GF-D8 (cell line): Measurements from ENCODE around the gene MOAP1.
"Not testable (repeated sequence)": the region's sequence is repeated elsewhere in the genome, so short reads cannot be mapped to it uniquely, and the experiment has no call there.

Experiments used
- DNase-seq: peaks from one replicate; lab custom pipeline; 2025; lab: John Stamatoyannopoulos, UW

The MOAP1 gene, protein sequence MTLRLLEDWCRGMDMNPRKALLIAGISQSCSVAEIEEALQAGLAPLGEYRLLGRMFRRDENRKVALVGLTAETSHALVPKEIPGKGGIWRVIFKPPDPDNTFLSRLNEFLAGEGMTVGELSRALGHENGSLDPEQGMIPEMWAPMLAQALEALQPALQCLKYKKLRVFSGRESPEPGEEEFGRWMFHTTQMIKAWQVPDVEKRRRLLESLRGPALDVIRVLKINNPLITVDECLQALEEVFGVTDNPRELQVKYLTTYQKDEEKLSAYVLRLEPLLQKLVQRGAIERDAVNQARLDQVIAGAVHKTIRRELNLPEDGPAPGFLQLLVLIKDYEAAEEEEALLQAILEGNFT

GRCh38 chr14:93184391-93185348, at the start of gene MOAP1, which contains the start of gene LYSET:
MOAP1 (minus strand) TSS chr14:93184897; CDS start chr14:93184242, 655 bp downstream.
LYSET (plus strand) TSS chr14:93185317; CDS start chr14:93185406, 89 bp downstream.
- DNase-seq, result peak; percentile 37

GRCh38 chr14:93233078-93233477, 48.4 kb upstream of the MOAP1 start:
- not testable (repeated sequence) for DNase-seq

- no peak for DNase-seq
Measured at GRCh38 chr14:93232159-93232558, 47.5 kb upstream of the MOAP1 start.

- DNase-seq, result no peak
Measured at GRCh38 chr14:93231129-93231979, 46.7 kb upstream of the MOAP1 start.

GRCh38 chr14:93230539-93230938, 45.8 kb upstream of the MOAP1 start:
- no peak for DNase-seq

DNA sequence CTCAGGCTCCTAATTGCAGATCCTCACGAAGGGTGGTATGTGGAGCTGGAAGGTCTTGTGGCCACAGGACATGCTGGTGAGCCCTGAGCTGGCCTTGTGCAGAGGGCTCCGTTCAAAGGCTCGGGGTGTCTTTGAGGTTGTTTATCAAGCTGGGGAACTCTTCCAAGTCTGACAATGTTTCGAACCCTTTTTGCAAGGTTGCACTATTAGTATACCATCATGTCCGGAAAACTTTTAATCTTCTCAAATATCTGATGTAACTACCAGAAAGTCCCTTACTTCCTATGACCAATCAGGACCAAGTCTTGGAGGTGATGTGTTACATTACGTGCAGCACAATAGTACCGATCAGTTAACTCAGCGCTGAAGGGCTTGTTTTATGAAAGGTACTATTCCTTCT, 43.9 kb upstream of the MOAP1 start:
- DNase-seq, result no peak

DNA sequence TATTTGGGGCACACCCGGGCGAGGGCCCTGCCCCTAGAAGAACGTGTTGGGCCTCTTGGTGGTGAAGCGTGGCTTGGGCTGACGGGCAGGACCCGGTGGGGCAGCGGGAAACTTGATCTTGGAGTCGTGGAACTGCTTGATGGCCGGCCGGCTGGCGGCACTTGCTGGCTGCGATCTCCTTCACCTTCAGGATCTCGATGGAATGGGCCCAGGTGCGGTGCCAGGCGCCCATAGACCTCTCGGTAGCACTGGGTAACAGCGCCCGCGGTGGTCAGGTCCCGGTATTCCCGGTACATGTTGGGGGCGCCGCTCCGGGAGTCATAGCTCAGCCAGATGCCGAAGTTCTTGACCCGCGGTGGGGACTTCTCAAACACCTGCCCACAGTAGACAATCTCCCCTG, 38.9 kb upstream of the MOAP1 start:
- no peak for DNase-seq

DNA sequence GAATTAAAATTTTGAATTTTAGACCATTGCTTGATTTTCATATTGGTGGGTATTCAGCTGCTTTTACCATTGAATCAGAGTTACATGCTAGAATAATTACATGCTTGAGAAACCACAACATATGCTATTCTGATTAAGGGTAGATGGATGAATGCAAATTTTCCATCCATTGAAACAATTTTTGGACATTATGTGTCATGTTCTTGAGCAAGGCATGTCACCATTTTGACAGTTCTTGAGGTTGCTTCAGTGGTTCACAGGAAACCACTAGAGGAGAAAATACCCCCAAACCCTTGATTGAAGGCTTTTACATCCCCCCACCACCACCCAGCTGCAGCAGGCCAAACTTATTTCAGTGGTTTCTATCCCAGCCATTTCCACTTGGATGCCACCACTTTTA, 35.8 kb upstream of the MOAP1 start:
- no peak for DNase-seq

DNA sequence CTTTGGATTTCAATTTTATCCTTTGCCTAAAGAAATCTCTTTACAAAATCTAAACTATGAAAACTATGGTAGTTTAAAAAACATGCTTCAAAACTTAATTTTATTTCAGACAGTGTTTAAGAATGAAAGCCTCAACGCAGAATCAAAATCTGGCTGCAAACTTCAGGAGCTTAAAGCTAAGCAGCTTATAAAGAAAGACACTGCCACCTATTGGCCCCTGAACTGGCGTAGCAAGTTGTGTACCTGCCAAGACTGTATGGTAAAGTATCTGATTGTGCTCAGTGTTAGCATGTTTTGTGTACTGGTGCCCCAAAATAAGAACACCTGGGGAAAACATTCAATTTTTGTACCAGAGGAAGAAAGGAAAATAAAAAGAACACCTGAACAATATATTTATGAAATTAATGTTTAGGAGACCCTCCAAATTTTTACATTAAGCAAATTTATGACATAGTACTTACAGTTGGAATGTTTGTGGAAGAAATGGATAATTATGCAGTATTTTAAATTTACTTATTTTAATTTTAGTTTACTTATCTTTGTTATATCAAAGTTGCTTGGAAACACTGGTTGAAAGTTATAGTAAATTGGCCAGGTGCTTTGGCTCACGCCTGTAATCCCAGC, 34.5 kb upstream of the MOAP1 start:
- DNase-seq, result peak; percentile 16

- DNase-seq, result no peak
Measured at GRCh38 chr14:93214598-93214997, 29.9 kb upstream of the MOAP1 start.

DNA sequence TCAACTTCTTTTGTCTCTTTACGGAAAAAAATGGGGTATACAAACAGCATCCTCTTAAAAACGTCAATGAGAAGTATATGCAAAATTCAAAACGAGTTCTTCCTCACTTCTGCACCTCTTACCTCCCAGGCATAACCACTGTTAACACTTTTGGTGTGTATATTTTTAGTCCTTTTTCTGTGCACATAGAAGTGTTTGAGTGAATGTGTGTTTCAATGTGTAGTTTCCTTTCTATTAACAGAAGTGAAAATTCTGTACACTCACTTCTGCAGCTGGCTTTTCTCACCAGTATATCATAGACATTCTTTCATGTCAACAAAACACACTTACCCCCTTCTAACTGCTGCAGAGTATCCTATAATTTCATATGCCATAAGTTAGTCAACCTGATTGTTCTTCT, 27.7 kb upstream of the MOAP1 start:
- no peak for DNase-seq

GRCh38 chr14:93207468-93208308, 23.0 kb upstream of the MOAP1 start:
- no peak for DNase-seq

GRCh38 chr14:93206793-93207467, 22.2 kb upstream of the MOAP1 start, which contains the start of the genes GON7 and UBR7:
GON7 (minus strand) TSS chr14:93207065; CDS start chr14:93207037, 28 bp downstream.
UBR7 (plus strand) TSS chr14:93207256; CDS start chr14:93207292, 36 bp downstream.
- peak; percentile 63 for DNase-seq

- no peak for DNase-seq
Measured at GRCh38 chr14:93201155-93201704, 16.5 kb upstream of the MOAP1 start.

GRCh38 chr14:93200553-93200952, 15.9 kb upstream of the MOAP1 start:
- DNase-seq, result no peak

DNA sequence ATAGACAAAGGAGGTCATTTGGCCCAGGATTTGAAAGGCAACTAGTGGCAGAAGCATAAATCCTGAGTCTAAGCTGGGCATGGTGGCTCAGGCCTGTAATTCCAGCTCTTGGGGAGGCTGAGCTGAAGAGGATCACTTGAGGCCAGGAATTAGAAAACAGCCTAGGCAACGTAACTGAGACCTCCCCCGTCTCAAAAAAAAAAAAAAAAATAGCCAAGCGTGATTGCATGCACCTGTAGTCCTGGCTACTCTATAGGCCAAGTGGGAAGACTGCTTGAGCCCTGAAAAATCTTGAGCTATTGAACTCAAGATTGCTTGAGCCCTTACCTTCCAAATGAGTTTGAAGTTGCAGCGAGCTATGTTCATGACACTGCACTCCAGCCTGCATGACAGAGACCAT, 14.3 kb upstream of the MOAP1 start:
- no peak for DNase-seq

GRCh38 chr14:93195316-93195999, 10.8 kb upstream of the MOAP1 start:
- no peak for DNase-seq

DNA sequence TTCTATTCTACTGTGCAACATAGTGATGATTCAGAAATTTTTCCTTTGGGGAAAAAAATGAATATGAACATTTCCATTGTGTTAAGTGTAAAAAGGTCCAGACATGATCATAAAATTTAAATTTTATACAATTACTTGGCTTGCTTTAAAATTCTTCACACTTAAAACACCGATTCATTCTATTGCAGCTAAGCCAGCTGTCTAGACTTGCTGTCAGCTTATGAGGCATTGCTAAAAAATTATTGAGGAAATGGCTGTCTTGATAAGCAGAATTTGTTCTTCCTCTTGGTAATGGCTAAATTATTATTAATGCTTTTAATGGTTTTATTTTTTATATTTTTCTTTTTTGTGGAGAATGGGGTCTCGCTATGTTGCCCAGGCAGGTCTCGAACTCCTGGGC, 2.3 kb upstream of the MOAP1 start:
- no peak for DNase-seq

DNA sequence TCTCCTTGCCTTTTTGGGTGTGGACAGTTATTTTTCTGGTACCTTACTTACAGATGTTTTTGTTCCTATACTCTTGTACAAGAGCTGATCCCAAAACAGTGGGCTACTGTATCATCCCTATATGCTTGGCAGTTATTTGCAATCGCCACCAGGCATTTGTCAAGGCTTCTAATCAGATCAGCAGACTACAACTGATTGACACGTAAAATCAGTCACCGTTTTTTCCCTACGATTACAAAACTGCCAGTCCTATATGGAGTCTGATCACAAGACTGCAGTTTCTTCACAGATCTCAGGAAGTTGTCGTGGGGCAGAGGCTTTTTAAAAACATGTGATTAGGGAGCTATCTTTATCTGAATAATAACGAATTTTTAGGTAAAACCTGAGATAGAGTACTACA, 1.8 kb upstream of the MOAP1 start:
- peak; percentile 20 for DNase-seq
